GM13977 (cell line): Measurements from ENCODE around the gene LDLRAD3.

Experiments used
- DNase-seq: peaks from one replicate; pipeline ENCODE4 v3.0.0; 2012; ENCODE audit warnings: low spot score
- in situ Hi-C: fragments of 300-500 bp; cut with MboI; formaldehyde crosslinking; loops from one replicate; pipeline ENCODE4 v1.12.0; 2022; ENCODE audit warnings: low sequenced_read_pairs, low pct_unique_long_range_greater_than_20kb, mixed read lengths, inconsistent platforms; ENCODE audit not compliant: unreplicated experiment
- TF ChIP-seq, protein P1 (sequence below): IDR thresholded peaks from 2 replicates; pipeline ENCODE4 v1.5.1; 2012; ENCODE audit warnings: mild to moderate bottlenecking, control low read depth; ENCODE audit not compliant: insufficient read depth; ENCODE audit errors: extremely low read depth, missing control alignments

LDLRAD3 gene

GRCh38 chr11:36213393-36213840 lies 269.6 kb downstream of the LDLRAD3 start:
- TF ChIP-seq, protein P1, sequence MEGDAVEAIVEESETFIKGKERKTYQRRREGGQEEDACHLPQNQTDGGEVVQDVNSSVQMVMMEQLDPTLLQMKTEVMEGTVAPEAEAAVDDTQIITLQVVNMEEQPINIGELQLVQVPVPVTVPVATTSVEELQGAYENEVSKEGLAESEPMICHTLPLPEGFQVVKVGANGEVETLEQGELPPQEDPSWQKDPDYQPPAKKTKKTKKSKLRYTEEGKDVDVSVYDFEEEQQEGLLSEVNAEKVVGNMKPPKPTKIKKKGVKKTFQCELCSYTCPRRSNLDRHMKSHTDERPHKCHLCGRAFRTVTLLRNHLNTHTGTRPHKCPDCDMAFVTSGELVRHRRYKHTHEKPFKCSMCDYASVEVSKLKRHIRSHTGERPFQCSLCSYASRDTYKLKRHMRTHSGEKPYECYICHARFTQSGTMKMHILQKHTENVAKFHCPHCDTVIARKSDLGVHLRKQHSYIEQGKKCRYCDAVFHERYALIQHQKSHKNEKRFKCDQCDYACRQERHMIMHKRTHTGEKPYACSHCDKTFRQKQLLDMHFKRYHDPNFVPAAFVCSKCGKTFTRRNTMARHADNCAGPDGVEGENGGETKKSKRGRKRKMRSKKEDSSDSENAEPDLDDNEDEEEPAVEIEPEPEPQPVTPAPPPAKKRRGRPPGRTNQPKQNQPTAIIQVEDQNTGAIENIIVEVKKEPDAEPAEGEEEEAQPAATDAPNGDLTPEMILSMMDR: no peak
- DNase-seq: no peak
- in situ Hi-C loops: no loop called here

DNA sequence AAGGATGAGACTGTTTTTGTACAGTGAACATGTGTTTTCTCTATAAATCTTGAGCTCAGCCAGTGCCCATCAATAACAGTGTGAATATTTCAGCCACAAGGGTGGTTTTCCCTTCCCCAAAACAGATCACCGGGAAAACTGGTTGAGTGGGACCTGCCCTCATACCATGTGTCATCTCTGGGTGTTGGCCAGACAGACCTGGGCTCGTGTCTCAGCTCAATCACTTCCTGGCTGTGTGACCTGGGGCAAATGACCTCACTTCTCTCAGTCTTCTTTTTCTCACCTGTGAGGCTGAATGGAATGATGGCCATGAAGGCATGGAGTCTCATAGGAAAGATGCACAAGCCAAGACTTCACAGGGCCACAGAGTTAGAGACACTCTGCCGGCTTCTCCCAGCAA lies 270.6 kb downstream of the LDLRAD3 start:
- DNase-seq: no peak
- in situ Hi-C loops: no loop called here

GRCh38 chr11:36214976-36215692 lies 271.3 kb downstream of the LDLRAD3 start:
- in situ Hi-C loops: no loop called here
- no peak for DNase-seq
- TF ChIP-seq, protein P1: no peak

More for the DNA sequence above, 270.6 kb downstream of the LDLRAD3 start:
- TF ChIP-seq, protein P1: no peak

GRCh38 chr11:36215693-36216060 lies 271.8 kb downstream of the LDLRAD3 start:
- no peak for DNase-seq
- TF ChIP-seq, protein P1: no peak
- in situ Hi-C loops: no loop called here

DNA sequence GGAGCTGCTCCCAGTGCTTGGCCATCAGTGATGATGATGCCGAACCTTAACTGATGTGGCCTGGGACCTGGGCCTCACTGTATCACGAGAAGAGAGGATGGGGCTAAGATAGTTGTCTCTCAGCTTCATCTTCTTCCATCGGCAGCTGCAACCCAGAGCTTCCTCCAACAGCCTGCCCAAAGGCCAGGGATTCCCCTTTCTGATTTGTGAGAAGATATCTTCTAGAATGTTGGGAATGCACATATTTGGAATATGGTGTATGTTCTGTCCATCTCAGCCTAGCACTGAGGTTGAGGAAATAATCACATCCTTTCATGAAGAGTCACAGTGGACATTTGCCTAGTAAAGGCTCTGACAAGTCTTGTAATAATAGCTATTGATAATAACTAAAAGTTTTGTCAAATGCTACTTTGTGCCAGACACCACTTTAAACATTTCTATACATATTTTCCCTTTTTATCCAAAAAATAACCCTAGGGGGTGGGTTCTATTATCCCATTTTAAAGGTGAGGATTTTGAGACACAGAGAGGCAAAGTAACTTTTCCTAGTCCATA lies 272.3 kb downstream of the LDLRAD3 start:
- in situ Hi-C loops: no loop called here
- DNase-seq: no peak
- TF ChIP-seq, protein P1: no peak

DNA sequence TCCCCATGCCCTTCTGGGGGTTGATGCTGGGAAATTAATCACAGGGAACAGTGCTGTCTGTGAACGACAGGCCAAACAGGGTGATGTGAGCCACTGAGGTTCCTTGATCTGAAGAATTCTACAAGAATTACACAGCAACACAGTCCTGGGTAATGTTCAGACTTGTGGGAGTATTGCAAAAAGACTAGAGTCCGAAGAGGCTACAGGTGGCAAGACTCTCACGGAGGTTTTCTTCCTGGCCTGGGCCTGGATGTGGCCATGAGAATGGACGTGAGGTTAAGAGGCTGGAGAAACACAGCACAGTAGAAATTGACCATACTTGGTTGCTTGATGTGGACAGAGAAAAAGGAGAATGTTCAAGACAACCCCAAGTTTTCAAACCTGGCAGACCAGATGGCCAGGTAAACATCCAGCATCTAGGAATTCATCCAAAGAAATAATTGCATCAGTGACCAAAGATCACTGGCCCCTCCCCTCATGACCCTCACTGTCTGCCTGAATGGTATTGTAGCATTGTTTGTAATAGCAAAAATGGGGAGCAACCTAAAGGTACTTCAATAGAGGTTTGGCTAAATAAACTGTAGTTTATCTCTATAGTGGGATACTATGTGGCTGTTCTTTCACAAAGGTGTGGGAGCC lies 274.5 kb downstream of the LDLRAD3 start:
- TF ChIP-seq, protein P1: no peak
- in situ Hi-C loops: no loop called here
- no peak for DNase-seq
